GM19099 (cell line): Measurements from ENCODE around the gene ACAA1.

Experiments
- POLR2A ChIP-seq: IDR thresholded peaks from 3 replicates; pipeline ENCODE4 v1.6.1; 2011; ENCODE audit warnings: low read depth; ENCODE audit not compliant: insufficient read length; ENCODE audit errors: extremely low read depth

The ACAA1 gene

DNA sequence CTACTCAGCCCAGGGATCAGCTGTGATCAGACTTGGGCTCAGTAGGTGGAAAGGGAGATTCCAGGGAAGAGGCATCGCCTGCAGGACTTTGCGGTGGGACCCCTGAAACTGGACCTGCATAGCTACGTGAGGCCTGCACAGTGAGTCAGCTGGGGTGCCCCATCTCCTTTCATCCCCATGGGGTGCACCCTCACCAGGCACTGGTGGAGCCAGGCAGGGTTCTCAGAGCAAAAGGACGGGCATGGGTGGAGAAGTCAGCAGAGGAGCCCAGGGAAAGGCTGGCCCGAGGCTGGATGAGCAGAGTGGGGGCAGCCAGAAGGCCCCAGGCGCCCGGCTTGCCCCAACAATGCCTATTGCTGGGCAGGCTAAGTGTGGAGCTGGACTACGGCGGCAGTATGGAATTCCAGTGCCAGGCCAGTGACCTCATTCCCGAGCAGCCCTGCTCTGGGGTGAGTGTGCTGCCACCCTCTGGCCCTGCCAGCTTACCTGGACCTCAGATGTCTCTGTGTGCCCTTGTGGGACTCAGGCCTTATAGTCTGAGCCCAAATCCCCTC lies 19.7 kb downstream of the ACAA1 start:
- no peak for TF ChIP-seq POLR2A

DNA sequence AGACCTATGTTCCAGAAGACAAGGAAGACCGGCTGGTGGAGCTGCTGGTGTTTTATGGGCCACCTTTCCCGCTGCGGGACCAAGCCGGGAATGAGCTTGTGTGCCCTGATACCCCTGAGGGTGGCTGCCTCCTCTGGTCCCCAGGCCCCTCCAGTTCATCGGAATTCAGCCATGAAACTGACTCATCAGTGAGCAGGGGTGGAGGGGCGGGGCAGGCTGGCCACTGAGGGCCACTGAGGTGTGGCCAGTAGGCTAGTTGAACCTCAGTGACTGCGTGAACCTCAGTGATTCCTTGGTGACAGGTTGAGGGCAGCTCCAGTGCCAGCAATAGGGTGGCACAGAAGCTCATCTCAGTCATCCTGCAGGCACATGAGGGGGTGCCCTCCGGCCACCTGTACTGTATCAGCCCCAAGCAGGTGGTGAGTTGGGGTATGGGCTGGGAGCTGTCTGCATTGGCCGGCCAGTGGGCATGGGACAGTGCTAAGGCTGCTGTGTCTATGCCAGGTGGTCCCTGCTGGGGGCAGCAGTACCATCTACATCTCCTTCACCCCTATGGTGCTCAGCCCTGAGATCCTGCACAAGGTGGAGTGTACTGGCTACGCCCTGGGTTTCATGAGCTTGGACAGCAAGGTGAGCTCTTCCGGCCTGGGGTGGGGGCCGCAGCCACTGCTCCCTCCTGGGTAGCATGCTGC lies 20.3 kb downstream of the ACAA1 start:
- TF ChIP-seq POLR2A, result no peak

GRCh38 chr3:38115645-38116427 lies 21.1 kb downstream of the ACAA1 start:
- TF ChIP-seq POLR2A, result no peak

DNA sequence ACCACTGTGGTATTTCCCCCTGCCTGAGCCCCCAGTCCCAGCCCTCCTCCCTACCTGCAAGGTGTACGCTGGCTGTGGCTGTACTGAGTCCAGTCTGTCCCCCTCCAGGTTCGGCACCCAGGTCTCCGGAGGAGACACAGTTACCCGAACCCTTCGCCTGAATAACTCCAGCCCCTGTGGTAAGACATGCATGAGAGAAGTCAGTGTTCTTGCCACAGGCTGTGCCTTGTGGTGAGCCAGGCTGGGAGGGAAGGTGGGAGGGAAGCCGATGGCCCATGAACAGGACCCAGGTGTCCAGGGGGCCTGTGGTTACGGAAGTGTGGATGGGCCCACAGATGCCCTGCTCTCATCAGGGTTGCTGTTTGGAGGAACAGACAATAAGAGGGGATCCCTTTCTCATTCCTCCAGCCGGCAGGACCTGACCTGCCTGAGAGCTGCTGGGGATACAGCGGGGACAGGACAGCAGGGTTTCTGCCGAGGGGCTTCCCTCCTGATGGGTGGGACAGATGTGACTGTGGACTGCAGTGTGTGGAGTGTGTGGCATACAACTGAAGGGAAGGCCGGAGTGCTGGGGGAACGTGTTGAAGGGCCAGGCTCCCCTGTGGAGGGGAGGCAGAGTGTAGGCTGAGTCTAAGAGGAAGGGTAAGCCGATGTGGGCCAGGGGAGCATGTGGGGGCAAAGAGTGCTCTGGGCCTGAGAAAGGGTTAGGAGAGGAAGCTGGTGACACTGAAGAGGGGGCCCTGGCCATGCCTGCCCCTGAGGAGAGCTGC lies 21.9 kb downstream of the ACAA1 start:
- no peak for TF ChIP-seq POLR2A

DNA sequence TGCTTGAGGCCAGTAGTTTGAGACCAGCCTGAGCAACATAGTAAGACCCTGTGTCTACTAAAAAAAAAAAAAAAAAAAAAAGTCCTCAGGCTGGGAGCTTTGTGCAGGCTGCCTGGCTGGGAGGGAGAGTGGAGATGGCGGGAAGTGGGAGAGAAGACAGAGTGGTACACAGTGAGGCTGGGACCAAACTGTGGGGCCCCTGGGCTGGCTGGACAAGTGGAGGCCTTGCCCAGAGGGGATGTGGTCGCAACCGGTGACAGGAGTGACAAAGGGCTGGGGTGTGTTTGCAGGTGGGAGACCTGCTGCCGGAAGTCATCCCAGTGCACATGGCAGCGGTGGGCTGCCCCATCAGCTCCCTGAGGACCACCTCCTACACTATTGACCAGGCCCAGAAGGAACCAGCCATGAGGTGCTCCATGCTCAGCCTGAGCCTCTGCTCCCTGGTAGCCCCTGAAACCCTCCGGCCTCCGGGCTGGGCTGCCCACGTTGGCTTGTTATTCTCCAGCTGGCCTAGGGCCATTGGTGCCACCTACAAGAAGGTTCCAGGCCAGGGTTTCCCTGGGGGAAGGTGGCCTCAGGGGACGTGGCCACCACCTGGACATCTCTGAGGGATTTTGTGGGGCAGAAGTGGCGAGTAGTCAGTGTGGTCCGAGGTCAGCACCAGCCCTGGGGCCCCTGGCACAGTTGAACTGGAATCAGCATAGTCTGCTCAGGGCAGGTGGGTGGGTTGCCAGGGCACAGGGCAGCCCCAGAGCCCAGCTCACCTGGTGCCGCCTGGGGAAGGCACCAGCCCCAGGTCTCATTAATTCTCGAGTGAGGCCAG lies 22.7 kb downstream of the ACAA1 start:
- TF ChIP-seq POLR2A, result no peak

DNA sequence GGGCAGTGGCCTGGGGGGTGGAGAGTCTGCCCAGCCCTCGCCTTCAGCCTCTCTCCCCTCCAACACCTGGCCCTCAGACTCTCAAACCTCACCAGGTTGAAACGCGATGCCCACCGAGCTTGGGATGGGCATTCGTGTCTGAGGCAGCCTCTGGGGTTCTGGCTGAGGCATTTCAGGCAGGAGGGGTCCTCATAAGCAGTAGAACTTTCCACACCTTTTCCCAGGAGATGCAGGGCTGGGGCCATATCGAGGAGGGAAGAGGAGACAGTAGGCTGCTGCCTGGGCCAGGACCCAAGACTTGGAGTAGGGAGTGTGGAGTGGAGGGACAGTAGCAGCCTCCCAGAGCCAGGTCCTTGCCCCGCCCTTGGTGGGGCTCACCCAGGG lies 24.6 kb downstream of the ACAA1 start:
- TF ChIP-seq POLR2A, result no peak

GRCh38 chr3:38111696-38112377 lies 25.1 kb downstream of the ACAA1 start:
- TF ChIP-seq POLR2A, result no peak

GRCh38 chr3:38111201-38111600 lies 25.7 kb downstream of the ACAA1 start:
- TF ChIP-seq POLR2A, result no peak

GRCh38 chr3:38110314-38111050 lies 26.4 kb downstream of the ACAA1 start:
- TF ChIP-seq POLR2A, result no peak

GRCh38 chr3:38109580-38110313 lies 27.2 kb downstream of the ACAA1 start:
- TF ChIP-seq POLR2A, result no peak

GRCh38 chr3:38108649-38109579 lies 28.0 kb downstream of the ACAA1 start:
- no peak for TF ChIP-seq POLR2A
